Measurements from ENCODE around the gene MPZL3.
A peak's percentile ranks its signal among the peaks of the same experiment; 100 is the strongest.

Gene MPZL3

DNA sequence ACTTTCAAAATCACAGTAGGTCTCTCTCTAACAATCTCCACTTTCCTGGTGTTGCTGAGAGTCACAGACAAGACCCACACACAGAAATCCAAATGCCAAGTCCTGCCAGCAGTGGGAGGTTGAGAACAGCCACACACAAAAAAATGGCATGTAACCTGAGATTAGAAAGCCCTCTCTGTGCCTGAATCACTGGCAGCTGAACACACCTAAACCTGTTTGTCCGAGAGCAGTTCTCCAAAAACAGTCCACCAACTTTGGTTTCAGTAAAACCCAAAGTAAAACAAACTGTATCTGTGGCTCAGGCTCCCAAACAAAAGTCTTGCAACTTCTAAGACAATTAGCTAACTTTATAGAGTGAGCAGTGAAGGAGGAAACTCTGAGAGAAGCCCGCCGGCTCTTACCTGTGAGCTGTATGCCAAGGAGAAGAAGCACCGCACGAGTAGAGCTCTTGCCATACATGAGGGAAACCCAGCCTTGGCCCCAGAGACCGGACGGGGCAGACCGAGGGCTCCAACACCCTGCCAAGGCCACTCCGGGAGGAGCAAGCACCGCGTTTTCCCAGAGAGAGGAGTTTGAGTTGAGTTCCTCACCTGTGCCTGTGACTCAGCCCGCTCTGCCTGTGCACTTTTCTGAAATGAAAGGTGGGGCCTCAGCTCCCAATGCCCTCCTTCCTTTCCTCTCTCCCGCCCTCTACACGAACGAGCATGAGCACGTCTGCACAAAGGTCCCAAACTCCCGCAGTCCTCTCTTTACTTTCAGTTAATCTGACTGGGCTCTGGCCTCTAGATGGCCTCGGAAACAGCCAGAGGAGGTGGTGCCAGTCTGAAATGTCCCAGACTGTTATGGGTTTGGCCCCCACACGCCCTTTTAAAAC is 11.8 kb upstream of the MPZL3 start, which contains the start of gene MPZL2:
Gene MPZL2 (minus strand): TSS at position 603 of the 874 bp plus-strand sequence. CDS start 144 bp downstream, at position 459.
- DNase-seq, result peak in 3 of 6 experiments; percentile 10 to 70 (median 23)

DNA sequence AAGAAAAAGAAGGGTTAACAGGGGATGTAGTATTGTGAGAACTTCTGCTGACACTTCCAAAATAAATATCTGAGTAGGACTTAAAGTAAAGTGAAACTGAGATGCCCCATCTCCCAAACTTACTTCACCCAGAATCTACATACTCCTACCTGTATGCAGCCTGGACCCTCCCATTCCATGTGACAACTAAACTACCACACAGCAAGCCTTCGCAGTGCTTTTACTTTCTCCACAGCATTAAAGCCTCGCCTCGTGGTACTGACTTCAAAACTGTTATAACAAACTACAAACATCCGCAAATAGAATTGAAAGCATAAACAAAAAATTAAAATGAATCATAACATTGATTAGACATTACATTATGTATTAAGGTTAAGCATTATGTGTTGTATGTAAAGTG is 10.9 kb upstream of the MPZL3 start:
- DNase-seq, result no peak

GRCh38 chr11:118260353-118260752 is 8.2 kb upstream of the MPZL3 start:
- no peak for DNase-seq

DNA sequence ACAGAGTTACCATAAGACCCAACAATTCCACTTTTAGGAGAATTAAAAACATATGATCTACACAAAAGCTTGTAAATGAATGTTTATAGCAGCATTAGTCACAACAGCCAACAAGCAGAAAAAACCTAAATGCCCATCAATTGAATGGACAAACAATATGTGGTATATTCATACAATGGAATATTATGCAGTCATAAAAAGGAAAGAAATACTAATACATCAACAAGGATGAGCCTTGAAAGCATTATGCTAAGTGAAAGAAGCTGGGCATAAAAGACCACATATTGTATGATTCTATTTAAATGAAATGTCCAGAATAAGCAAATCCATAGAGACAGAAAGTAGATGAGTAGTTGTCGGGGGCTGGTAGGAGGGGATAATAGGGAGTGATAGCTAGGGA is 7.0 kb upstream of the MPZL3 start:
- no peak for DNase-seq

DNA sequence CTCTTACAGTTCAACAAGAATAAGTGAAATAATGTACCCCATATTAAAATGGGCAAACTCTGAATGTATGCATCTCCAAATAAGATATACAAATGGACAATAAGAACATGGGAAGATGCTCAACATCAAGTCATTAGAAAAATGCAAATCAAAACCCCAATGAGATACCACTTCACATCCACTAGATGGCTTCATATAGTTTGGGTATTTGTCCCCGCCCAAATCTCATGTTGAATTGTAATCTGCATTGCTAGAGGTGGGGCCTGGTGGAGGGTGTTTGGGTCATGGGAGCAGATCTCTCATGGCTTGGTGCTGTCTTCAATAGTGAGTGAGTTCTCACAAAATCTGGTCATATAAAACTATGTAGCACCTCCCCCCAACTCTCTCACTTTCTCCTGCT is 6.2 kb upstream of the MPZL3 start:
- no peak for DNase-seq

DNA sequence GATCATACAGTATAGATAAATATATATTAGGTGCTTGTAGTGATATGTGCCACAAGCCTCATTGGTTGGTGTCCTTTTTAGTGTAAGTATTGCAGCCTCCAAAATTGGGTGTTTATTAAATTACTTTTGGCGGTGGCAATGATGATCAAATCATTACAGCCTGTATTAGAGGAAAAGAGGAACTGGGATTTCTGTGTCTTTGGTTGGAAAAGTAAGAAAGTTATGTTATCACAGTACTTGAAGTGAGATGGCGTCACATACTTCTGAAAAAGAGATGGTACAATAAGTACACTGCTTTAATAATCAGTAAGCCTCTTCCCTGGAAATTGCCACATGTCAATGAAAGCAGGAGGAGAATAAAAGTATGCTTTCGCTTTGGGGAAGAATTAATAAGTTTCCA is 523 bp upstream of the MPZL3 start:
- DNase-seq, result no peak

GRCh38 chr11:118247041-118247440 is 5.1 kb downstream of the MPZL3 start:
- no peak for DNase-seq

DNA sequence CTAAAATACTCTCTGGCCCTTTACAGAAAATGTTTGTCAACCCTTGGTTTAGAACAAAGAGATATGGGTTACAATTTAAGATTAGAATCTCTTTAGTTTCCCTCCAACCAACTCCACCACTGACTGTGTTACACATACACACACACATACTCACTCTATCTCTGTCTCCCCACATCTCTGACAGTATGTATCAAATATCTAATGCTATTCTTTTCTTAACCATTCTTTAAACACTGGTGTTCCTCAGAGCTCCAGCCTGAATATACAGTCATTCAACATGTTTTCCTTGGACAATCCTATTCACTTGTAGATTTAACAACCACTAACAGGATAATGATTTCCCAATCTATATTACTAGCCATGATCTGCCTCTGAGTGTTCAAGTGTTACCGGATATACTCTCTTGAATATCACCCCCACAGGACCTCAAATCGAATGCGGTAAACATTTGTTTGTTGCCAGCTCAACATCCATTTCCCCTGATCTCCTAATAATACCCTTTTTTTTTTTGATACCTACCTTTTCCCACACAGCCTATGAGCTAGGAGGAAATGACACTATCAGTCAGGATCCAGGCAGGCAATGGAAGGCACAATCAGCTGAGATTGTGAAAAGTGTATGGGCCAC is 6.1 kb downstream of the MPZL3 start:
- no peak for DNase-seq

DNA sequence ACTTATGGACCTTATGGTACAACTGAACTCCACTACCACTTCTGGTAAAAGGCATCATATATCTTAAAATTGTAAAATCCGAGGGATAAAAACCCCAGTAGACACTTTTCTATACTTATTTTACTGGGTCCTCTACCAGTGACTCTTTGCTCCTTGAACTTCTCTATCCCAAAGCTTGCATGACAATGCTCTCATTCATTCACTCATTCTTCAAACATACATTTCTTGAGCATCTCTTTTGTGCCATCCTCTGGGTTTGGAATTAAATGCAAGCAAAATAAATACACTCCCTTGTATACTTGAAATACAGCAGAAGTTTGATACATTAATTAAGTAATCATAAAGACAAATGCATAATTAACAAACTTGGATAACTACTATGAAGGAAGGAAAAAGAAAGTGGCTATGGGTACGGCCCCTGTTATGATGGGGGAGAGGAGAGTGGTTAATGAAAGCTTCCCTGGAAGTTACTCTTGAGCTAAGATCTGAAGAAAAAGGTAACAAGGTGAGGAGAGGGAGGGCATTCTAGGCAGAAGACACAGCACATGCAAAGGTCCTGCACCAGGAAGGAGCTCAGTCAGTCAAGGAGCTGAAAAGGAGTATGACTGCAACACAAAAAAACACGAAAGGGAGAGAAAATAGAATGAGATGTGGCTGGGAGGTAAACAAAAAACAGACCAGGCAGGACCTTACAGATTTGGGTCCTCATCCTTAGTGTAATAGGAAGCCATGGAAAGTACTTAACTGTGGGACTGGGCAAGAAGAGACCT is 8.0 kb downstream of the MPZL3 start:
- DNase-seq, result no peak

GRCh38 chr11:118243161-118243560 is 9.0 kb downstream of the MPZL3 start:
- DNase-seq, result no peak

DNA sequence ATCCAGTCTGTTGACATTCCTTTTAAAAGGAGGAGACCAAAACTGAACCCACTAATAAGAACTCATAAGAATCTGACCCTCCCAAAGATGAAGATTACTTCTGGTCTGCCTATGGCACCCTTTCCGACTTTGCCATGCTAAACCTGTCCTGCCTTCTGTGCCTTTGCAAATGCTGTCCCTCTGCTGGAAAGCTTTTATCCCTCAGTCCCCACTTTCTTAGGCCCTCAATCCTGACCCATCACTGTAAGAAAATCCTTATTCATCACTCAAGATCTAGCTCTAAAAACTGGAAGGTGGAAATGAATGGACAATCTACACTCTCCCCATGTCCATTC is 10.4 kb downstream of the MPZL3 start:
- no peak for DNase-seq

- peak in 2 of 6 experiments; percentile 19 to 30 for DNase-seq
Observed at GRCh38 chr11:118240999-118241763, 11.0 kb downstream of the MPZL3 start.

DNA sequence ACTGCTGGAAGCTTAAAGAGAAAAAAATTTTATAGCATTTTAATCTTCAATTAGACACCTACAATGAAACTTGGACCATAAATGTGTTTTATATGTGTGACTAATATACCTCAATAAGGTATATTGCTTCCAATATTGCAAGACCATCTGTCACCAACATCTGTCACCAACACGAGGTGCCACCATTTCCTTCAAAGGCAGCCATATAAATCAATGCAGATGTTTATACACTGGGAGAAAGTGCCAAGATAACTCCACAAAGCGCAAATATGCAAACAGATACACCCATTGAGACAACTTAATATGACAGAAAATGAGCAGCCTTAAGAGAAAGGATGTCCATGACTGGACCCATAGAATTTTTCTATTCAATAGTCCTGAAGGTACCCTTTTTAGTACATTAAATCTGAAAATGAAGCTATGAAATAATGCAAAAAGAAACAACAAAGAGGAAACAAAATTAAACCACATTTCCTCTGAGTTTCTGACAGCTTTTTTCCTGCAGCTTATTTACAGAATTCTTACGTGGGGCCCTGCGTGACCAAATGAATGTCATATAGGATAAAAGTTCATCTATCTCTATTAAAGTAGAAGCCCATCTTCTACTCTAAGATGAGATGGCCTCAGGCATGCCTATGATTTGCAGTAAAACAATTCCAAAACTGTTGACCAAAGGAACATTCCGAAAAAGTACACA is 12.5 kb downstream of the MPZL3 start:
- DNase-seq, result no peak

GRCh38 chr11:118238929-118239328 is 13.2 kb downstream of the MPZL3 start:
- DNase-seq, result no peak

GRCh38 chr11:118238421-118238820 is 13.7 kb downstream of the MPZL3 start:
- DNase-seq, result no peak

- DNase-seq, result no peak
Observed at GRCh38 chr11:118236170-118236569, 16.0 kb downstream of the MPZL3 start.

- DNase-seq, result no peak
Observed at GRCh38 chr11:118234833-118235232, 17.3 kb downstream of the MPZL3 start.

DNA sequence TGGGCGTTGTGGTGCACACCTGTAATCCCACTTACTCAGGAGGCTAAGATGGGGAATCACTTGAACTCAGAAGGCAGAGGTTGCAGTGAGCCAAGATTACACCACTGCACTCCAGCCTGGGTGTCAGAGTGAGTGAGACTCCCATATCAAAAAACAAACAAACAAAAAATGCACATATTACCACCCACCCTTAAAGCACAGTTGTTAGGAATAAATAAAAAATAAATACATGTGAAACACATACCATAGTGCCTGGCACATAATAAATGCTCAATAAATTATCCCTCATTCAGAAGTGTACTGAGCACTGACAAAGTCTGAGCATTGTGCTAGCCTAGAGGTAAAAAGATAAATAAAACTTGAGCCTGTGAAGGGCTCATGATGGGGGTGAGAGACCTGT is 18.3 kb downstream of the MPZL3 start:
- DNase-seq, result no peak

DNA sequence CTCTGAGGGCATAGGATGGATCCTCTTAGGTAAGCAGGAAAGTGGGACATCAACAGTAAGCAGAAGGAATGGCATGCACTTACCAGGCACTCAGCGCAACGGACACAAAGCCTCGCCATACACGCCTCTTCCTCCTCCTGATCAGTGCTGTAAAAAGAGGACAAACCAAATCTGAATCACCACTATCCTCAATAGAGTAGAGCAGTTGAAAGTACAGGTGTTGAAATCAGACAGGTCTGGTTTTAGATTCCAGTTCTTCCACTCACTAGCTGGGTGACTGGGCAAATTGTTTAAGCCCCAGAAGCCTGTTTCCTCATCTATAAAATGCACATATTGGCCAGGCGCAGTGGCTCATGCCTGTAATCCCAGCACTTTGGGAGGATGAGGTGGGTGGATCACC is 18.8 kb downstream of the MPZL3 start:
- DNase-seq, result no peak

DNA sequence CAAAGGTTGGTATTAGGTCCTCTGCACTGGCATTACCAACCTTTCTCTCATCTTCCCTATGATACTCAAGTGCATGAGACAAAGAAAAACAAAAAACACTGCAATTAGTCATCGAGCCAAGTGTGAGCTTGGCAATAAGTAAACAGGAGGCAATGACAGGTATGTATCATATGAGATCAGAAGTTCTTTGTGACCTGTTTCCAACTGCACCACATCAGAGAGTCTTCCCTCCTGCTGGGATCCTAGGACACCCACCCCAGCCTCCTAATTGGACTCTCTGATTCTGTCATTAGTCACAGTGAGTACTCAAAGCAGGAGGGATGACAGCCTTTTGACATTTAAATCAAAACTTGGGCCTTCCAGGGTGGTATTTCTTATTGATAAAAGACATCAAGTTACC is 19.5 kb downstream of the MPZL3 start:
- DNase-seq, result no peak

DNA sequence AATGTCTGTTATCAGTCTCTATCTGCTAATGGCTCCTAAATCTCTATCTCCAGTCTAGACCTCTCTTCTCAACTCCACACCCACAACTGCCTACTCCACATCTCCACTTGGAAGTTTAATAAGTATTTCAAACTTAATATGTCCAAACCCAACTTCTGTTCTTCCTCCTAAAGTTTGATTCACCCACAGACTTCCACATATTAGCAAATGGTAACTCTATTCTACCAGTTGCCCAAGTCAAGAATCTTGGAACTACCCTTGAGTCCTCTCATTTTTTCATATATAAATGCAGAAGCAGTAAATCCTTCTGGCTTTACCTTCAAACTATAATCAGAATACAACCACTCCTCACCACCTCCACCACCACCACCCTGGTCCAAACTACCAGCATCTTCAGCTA is 20.7 kb downstream of the MPZL3 start:
- DNase-seq, result no peak

DNA sequence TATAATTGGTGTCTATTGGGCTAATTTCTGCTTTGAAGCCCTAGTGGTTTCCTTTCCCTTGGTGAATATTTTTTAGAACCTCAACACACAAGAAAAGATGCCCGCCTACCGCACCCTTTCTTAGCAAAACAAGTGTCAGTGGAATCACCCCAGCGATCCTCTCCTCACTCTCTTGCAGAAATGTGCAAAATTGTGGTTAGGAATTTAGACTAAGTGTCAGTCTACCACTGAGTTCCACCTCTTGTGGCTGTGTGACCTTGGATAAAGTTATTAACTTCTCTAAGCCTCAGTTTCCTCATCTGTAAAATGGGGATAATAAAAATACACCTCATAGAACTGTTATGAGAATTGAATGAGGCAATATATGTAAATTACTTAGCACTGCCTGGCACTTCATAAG is 22.1 kb downstream of the MPZL3 start:
- peak in 4 of 6 experiments; percentile 17 to 55 (median 48) for DNase-seq
